Endothelial cell of umbilical vein (primary cell): ENCODE data around the gene AGAP3. TPM values are rescaled to one million over a fixed set of nuclear protein-coding genes. Genes with fewer than 3 reads are reported as not detected.

Experiments
- BruUV-seq: library from RNA; stranded (reverse); fragments of 400-500 nt; replicated peaks from 2 replicates; lab custom pipeline; 2021; lab: Mats Ljungman, UMichigan
- CTCF ChIA-PET: fragments of 300-600, 350-600 bp; sonication (Branson Sonifier 250); formaldehyde crosslinking; loops from one replicate; lab custom pipeline; 2021; ENCODE audit warnings: antibody characterized with exemption, inconsistent platforms; lab: Charles Lee
- POLR2A ChIA-PET: fragments of 300-600, 350-600 bp; sonication (Branson Sonifier 250); formaldehyde crosslinking; loops from one replicate; lab custom pipeline; 2021; ENCODE audit warnings: antibody characterized with exemption, inconsistent platforms; lab: Charles Lee
- DNase-seq: peaks from one replicate; pipeline ENCODE4 v3.0.0-alpha.2; 2011; ENCODE audit warnings: low read depth, low spot score
- FAIRE-seq: peaks from 2 replicates; lab custom pipeline; 2011; peaks lifted over from hg19 to GRCh38; lab: Jason Lieb, UNC
- H2AFZ ChIP-seq: 2 replicates; pipeline ENCODE4 v1.6.0; 2012; ENCODE audit warnings: low read depth, low read length, control low read depth, inconsistent platforms
- H3K27ac ChIP-seq: 2 replicates; pipeline ENCODE4 v1.5.1; 2011; ENCODE audit warnings: low read depth, mild to moderate bottlenecking, control low read depth, low read length, moderate library complexity; ENCODE audit not compliant: insufficient read depth
- H3K27me3 ChIP-seq, 2 experiments: 2 replicates each; pipeline versions ENCODE4 v1.6.0 to v1.6.1; 2011; ENCODE audit warnings: low read length in 2 of 2, mixed read lengths in 1 of 2; ENCODE audit not compliant: control insufficient read depth in 2 of 2, insufficient read depth in 2 of 2
- H3K36me3 ChIP-seq, 2 experiments: 2 replicates in 1 of 2; 3 replicates in 1 of 2; pipeline ENCODE4 v1.5.1; 2011; ENCODE audit warnings: low read length in 2 of 2, mild to moderate bottlenecking in 1 of 2, moderate library complexity in 1 of 2; ENCODE audit not compliant: control insufficient read depth in 2 of 2, insufficient read depth in 2 of 2; ENCODE audit errors: extremely low read depth in 1 of 2
- H3K4me1 ChIP-seq: 3 replicates; pipeline ENCODE4 v1.5.1; 2011; ENCODE audit warnings: mild to moderate bottlenecking, low read length; ENCODE audit not compliant: control insufficient read depth, insufficient read depth; ENCODE audit errors: extremely low read depth
- H3K4me2 ChIP-seq: 2 replicates; pipeline ENCODE4 v1.6.1; 2011; ENCODE audit warnings: low read length, control low read depth, mixed read lengths; ENCODE audit not compliant: insufficient read depth
- H3K4me3 ChIP-seq, 3 experiments: fragments of 200-600 bp in 1 of 3; sonication (generic), shearing (Covaris generic) in 1 of 3; replicated peaks in 1 of 3; 2 replicates each; pipeline ENCODE4 v1.5.1; 2011 to 2016; ENCODE audit warnings: control low read depth in 3 of 3, low read length in 3 of 3, mild to moderate bottlenecking in 2 of 3, inconsistent platforms in 1 of 3, low read depth in 1 of 3, moderate library complexity in 1 of 3; ENCODE audit not compliant: insufficient read depth in 1 of 3
- H3K79me2 ChIP-seq: 2 replicates; pipeline ENCODE4 v1.6.0; 2012; ENCODE audit warnings: low read length, inconsistent platforms; ENCODE audit not compliant: control insufficient read depth, insufficient read depth
- H3K9ac ChIP-seq: replicated peaks from 2 replicates; pipeline ENCODE3; 2011; ENCODE audit warnings: low read length, control low read depth; ENCODE audit not compliant: insufficient read depth; ENCODE audit errors: extremely low read depth
- H3K9me1 ChIP-seq: replicated peaks from 3 replicates; pipeline ENCODE4 v1.6.0; 2011; ENCODE audit warnings: mild to moderate bottlenecking, low read length; ENCODE audit not compliant: control insufficient read depth, insufficient read depth; ENCODE audit errors: extremely low read depth
- H3K9me3 ChIP-seq: replicated peaks from 2 replicates; pipeline ENCODE4 v1.5.1; 2012; ENCODE audit warnings: low read length, inconsistent platforms; ENCODE audit not compliant: control insufficient read depth, insufficient read depth
- H4K20me1 ChIP-seq: replicated peaks from 2 replicates; pipeline ENCODE3; 2011; ENCODE audit warnings: mild to moderate bottlenecking, low read length; ENCODE audit not compliant: control insufficient read depth, insufficient read depth; ENCODE audit errors: extremely low read depth
- EZH2 ChIP-seq: IDR thresholded peaks from 2 replicates; pipeline ENCODE4 v1.6.1; 2012; ENCODE audit warnings: borderline replicate concordance, low read depth, mild to moderate bottlenecking, moderate library complexity, low read length, inconsistent platforms; ENCODE audit not compliant: severe bottlenecking
- FOS ChIP-seq: IDR thresholded peaks from 2 replicates; pipeline ENCODE4 v1.6.1; 2011; ENCODE audit warnings: mild to moderate bottlenecking, low read length, moderate library complexity, borderline replicate concordance; ENCODE audit not compliant: insufficient read depth
- GATA2 ChIP-seq: IDR thresholded peaks from 2 replicates; pipeline ENCODE4 v1.7.0; 2011; ENCODE audit warnings: low read depth, mild to moderate bottlenecking, moderate library complexity, mixed read lengths, low read length; ENCODE audit not compliant: insufficient read length, insufficient read depth
- JUN ChIP-seq: IDR thresholded peaks from 2 replicates; pipeline ENCODE4 v1.6.1; 2011; ENCODE audit warnings: borderline replicate concordance, low read depth; ENCODE audit not compliant: insufficient read length, insufficient read depth
- MYC ChIP-seq: IDR thresholded peaks from one replicate; pipeline ENCODE4 v1.6.1; 2011; ENCODE audit warnings: mild to moderate bottlenecking, low read depth, low read length
- POLR2A ChIP-seq: IDR thresholded peaks from 2 replicates; pipeline ENCODE4 v1.6.1; 2012; ENCODE audit warnings: low read depth, mild to moderate bottlenecking, control low read depth, low read length
- POLR2AphosphoS5 ChIP-seq: IDR thresholded peaks from 2 replicates; pipeline ENCODE4 v1.6.1; 2012; ENCODE audit warnings: low read depth, mild to moderate bottlenecking, control low read depth, low read length, moderate library complexity; ENCODE audit not compliant: insufficient read depth
- dilution Hi-C: fragments of 300-500 bp; cut with MboI; formaldehyde crosslinking; loops from one replicate; pipeline ENCODE4 v1.15.0; 2019; ENCODE audit warnings: low sequenced_read_pairs; ENCODE audit not compliant: extremely low pct_ligation_motif_present
- intact Hi-C: fragments of 100-400 bp; cut with micrococcal nuclease; formaldehyde crosslinking; loops from one replicate; pipeline ENCODE4 v1.10.0; 2022
- polyA plus RNA-seq, 4 experiments: library from polyadenylated mRNA; depleted of rRNA in 3 of 4; stranded (reverse) in 3 of 4; unstranded in 1 of 4; fragments of >200 nt; gene quantifications; 2 replicates each; pipeline versions ENCODE4 v1.2.1 to v1.2.3, GENCODE V29; 2011 to 2012; ENCODE audit warnings: missing spikeins in 1 of 4
- total RNA-seq: library from RNA; stranded (reverse); gene quantifications from 2 replicates; pipeline ENCODE4 v1.2.3, GENCODE V29; 2021
- TF ChIP-seq, protein P1 (sequence below): IDR thresholded peaks from 2 replicates; pipeline ENCODE4 v1.6.1; 2011; ENCODE audit not compliant: insufficient read depth, insufficient read length
- TF ChIP-seq, protein P2 (sequence below), 2 donors: IDR thresholded peaks; 1 replicate in 1 of 2; 2 replicates in 1 of 2; pipeline ENCODE4 v1.5.1; 2011; ENCODE audit warnings: low read length in 2 of 2, mild to moderate bottlenecking in 2 of 2, moderate library complexity in 2 of 2, control low read depth in 1 of 2, inconsistent platforms in 1 of 2, low read depth in 1 of 2; ENCODE audit not compliant: insufficient read depth in 1 of 2; ENCODE audit errors: extremely low read depth in 1 of 2

Gene AGAP3
- total and polyA plus RNA-seq, 2 donors (not counting 3 experiments of a cell fraction or from before 2014, with no cell fraction given), result 171 to 174 TPM

DNA sequence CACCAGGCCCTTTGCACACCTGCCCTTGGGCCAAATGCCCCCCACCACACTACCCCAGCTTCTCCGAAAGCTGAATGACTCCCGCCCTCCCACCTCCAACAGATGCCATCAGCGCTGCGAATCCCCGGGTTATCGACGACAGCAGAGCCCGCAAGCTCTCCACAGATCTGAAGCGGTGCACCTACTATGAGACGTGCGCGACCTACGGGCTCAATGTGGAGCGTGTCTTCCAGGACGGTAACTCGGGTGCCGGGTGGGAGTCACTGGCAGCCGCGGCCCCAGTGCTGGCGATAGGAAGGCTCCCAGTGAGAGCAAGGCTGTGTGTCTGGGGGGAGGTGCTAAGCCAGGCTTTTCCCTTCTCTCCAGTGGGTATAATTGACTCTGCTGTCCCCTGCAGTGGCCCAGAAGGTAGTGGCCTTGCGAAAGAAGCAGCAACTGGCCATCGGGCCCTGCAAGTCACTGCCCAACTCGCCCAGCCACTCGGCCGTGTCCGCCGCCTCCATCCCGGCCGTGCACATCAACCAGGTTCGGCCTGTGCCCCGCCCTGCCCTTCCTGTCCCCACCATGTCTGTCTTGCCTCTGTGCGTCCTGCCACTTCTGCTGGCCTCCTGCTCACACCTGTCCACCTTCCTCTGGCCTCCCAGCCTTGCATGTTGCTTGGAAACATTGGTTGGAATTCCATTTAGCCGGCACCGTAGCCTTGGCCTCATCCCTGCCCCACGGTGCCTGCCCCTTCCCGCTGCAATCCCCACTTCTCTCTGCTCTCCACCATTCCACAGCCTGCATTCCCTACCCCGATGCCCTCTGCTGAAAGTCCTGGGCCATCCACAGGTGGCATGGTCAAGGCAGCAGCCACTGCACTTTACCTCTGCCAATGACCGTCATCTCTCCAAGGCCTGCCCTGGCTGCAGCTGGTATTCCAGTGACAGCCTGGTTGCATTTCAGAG is 32.1 kb downstream of the AGAP3 start:
- no peak for DNase-seq
- no peak for FAIRE-seq
- ChIA-PET POLR2A (interaction anchor here (0.6 kb wide), 1 partner anchor 12 kb away, joined by 3 read pairs; no protein-coding TSS in a partner anchor), CTCF (no interaction called here)
- no peak overlapping the region for H2AFZ ChIP-seq
- no peak overlapping the region for H3K27ac ChIP-seq
- no peaks in the 10 kb centered on the region for H3K9me3 ChIP-seq
- H3K4me2 ChIP-seq, result no peak overlapping the region
- no peak overlapping the region for H3K9ac ChIP-seq
- peaks cover 30% of the 10 kb centered on the region for H3K79me2 ChIP-seq
- no peaks in the 10 kb centered on the region for H3K9me1 ChIP-seq
- dilution Hi-C loops (no loop called here), intact Hi-C loops (no loop called here)
- H3K4me1 ChIP-seq, result peaks cover 20% of the 10 kb centered on the region
- peaks cover 9 to 43% of the 10 kb centered on the region in 2 experiments for H3K36me3 ChIP-seq
- BruUV-seq, result no TSS peak
- H3K27me3 ChIP-seq, result no peaks in the 10 kb centered on the region
- no peaks in the 10 kb centered on the region for H4K20me1 ChIP-seq
- TF ChIP-seq MYC, result no peak
- TF ChIP-seq, protein P1, sequence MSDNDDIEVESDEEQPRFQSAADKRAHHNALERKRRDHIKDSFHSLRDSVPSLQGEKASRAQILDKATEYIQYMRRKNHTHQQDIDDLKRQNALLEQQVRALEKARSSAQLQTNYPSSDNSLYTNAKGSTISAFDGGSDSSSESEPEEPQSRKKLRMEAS, result no peak
- TF ChIP-seq, protein P2, sequence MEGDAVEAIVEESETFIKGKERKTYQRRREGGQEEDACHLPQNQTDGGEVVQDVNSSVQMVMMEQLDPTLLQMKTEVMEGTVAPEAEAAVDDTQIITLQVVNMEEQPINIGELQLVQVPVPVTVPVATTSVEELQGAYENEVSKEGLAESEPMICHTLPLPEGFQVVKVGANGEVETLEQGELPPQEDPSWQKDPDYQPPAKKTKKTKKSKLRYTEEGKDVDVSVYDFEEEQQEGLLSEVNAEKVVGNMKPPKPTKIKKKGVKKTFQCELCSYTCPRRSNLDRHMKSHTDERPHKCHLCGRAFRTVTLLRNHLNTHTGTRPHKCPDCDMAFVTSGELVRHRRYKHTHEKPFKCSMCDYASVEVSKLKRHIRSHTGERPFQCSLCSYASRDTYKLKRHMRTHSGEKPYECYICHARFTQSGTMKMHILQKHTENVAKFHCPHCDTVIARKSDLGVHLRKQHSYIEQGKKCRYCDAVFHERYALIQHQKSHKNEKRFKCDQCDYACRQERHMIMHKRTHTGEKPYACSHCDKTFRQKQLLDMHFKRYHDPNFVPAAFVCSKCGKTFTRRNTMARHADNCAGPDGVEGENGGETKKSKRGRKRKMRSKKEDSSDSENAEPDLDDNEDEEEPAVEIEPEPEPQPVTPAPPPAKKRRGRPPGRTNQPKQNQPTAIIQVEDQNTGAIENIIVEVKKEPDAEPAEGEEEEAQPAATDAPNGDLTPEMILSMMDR (IDR thresholded peaks at IDR 0.05; ENCODE audit: extremely low read depth in 1 of 2, insufficient read depth in 1 of 2, low read depth in 1 of 2, low read length in 2 of 2), result no peak
- H3K4me3 ChIP-seq, result no peak overlapping the region

DNA sequence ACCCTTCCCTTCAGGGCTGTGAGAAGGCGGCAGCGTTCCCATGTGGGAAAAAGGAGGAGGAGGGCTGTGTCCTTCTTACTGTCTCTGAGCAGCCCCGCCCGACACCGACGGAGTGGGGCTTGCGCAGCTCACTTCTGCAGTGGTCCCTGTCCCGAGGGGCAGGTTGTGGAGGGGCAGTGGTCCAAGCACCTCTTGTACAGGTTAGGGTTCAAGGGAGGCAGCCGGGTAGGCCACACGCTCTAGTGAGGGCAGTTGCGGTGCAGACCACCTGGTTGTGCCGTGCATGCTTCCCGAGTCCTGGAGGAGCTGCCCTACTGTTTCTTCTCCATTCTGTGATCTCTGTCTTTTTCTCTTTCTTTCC is 32.8 kb downstream of the AGAP3 start:
- Histone ChIP-seq H3K4me2 (no peak overlapping the region), H3K27ac (no peak overlapping the region), H3K9ac (no peak overlapping the region), H3K79me2 (peaks cover 25% of the 10 kb centered on the region), H4K20me1 (no peaks in the 10 kb centered on the region), H3K36me3 (peaks cover 9 to 47% of the 10 kb centered on the region in 2 experiments), H3K4me1 (peaks cover 14% of the 10 kb centered on the region), H2AFZ (no peak overlapping the region), H3K9me3 (no peaks in the 10 kb centered on the region), H3K4me3 (no peak overlapping the region), H3K9me1 (no peaks in the 10 kb centered on the region), H3K27me3 (no peaks in the 10 kb centered on the region)
- ChIA-PET CTCF (no interaction called here), POLR2A (no interaction called here)
- dilution Hi-C loops, result no loop called here
- intact Hi-C loops, result no loop called here
- TF ChIP-seq GATA2 (no peak), FOS (no peak), POLR2A (no peak), JUN (no peak), EZH2 (no peak), POLR2AphosphoS5 (no peak), MYC (no peak)
- TF ChIP-seq, protein P2 (IDR thresholded peaks at IDR 0.05; ENCODE audit: extremely low read depth in 1 of 2, insufficient read depth in 1 of 2, low read depth in 1 of 2, low read length in 2 of 2), result no peak
- TF ChIP-seq, protein P1, result no peak
- DNase-seq (no peak), FAIRE-seq (no peak)
- BruUV-seq, result no TSS peak
